ENCODE data around the gene SF3A2. TPM values are rescaled to one million over a fixed set of nuclear protein-coding genes. Genes with fewer than 3 reads are reported as not detected.
A peak's percentile ranks its signal among the peaks of the same experiment; 100 is the strongest.

SF3A2 gene
- total RNA-seq, 1 donor from 2014 or later = 107 TPM

DNA sequence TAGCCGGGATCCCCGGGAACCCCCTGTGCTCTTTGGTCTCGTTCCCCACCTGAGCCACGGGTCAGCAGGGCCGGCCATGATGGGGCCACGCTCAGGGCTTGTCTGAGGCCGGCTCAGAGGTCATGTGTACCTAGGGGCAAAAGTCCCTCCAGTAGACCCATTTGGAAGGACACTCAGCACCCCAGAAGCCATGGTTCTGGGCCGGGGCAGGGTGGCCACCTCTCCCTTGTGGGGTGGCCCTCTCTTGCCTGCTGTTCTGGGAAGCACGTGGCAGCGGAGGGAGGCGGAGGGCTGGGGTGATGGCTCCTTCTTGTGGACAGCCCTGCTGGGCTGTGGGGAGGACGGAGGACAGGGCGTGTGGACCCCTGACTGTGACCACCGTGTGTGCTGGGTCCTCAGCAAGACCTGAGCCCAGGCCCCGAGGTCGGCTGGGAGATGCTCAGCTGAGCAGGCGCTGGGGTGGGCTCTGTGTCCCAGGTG, 51.8 kb downstream of the SF3A2 start:
- DNase-seq (no peak), ATAC-seq (ENCODE audit: low read depth) (no peak)
- ChIA-PET POLR2A (interaction anchor here (0.6 to 3.2 kb wide), 16 partner anchors 9 to 1019 kb away, joined by 3 to 73 read pairs (median 10); partner anchors contain the start of genes CIRBP, GADD45B, LSM7 and SPPL2B), CTCF (interaction anchor here (1.1 to 2.5 kb wide), 7 partner anchors 10 to 106 kb away, joined by 3 to 13 read pairs (median 4); no protein-coding TSS in a partner anchor)
- H3K27ac Mint-ChIP-seq = peak overlapping the region; percentile 90
- H3K4me3 Mint-ChIP-seq = peak overlapping the region; percentile 90
- H3K9me3 Mint-ChIP-seq = no peaks in the 10 kb centered on the region
- no peaks in the 10 kb centered on the region for H3K27me3 Mint-ChIP-seq
- intact Hi-C loops (cut with micrococcal nuclease) = loop anchor here (2.0 kb wide), 1 partner anchor 14 kb away; no protein-coding TSS in a partner anchor
- TF ChIP-seq, protein P1, sequence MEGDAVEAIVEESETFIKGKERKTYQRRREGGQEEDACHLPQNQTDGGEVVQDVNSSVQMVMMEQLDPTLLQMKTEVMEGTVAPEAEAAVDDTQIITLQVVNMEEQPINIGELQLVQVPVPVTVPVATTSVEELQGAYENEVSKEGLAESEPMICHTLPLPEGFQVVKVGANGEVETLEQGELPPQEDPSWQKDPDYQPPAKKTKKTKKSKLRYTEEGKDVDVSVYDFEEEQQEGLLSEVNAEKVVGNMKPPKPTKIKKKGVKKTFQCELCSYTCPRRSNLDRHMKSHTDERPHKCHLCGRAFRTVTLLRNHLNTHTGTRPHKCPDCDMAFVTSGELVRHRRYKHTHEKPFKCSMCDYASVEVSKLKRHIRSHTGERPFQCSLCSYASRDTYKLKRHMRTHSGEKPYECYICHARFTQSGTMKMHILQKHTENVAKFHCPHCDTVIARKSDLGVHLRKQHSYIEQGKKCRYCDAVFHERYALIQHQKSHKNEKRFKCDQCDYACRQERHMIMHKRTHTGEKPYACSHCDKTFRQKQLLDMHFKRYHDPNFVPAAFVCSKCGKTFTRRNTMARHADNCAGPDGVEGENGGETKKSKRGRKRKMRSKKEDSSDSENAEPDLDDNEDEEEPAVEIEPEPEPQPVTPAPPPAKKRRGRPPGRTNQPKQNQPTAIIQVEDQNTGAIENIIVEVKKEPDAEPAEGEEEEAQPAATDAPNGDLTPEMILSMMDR (IDR thresholded peaks at IDR 0.05) = no peak
- H3K36me3 Mint-ChIP-seq (ENCODE audit: low read depth) = peaks cover 7% of the 10 kb centered on the region
- peaks cover 42% of the 10 kb centered on the region for H3K4me1 Mint-ChIP-seq

DNA sequence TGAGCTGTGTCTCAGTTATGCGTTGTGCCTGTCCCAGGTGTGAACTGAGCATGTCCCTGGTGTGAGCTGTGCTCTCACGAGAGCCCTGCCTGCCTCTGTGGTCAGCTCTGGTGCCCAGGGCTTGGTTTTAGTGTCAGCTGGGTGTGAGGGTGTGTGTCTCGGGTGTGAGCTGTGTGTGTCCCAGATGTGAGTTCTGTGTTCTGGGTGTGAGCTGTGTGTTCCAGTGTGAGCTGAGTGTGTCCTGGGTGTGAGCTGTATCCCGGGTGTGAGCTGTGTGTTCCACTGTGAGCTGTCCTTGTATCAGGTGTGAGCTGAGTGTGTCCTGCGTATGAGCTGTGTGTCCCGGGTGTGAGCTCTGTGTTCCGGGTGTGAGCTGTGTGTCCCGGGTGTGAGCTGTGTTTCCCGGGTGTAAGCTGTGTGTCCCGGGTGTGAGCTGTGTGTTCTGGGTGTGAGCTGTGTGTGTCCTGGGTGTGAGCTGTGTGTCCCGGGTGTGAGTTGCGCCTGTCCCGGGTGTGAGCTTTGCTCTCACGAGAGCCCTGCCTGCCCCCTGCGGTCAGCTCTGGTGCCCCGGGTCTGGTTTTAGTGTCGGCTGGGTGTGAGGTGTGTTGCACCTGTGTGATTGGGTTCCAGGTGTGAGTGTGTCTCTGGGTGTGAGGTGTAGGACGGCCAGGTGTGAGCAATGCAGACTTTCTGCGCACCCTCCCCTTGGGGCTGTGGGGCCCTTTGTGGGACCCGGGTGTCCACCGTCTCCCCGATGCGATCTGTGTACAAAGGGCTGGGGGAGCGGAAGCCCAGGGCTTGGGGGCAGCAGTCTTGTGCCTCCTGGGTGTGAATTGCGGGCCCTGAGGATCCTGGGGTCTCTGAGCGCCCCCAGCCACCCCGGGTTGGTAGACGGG, 52.4 kb downstream of the SF3A2 start:
- ChIA-PET CTCF (interaction anchor here (0.8 to 2.5 kb wide), 8 partner anchors 11 to 105 kb away, joined by 3 to 13 read pairs (median 4); no protein-coding TSS in a partner anchor), POLR2A (interaction anchor here (0.6 to 3.2 kb wide), 32 partner anchors 8 to 1020 kb away, joined by 3 to 73 read pairs (median 4); partner anchors contain the start of genes CIRBP, GADD45B, LSM7 and PLEKHJ1)
- peaks cover 11% of the 10 kb centered on the region for H3K36me3 Mint-ChIP-seq (ENCODE audit: low read depth)
- peak overlapping the region; percentile 90 for H3K27ac Mint-ChIP-seq
- intact Hi-C loops (cut with micrococcal nuclease) = loop anchor here (1.0 to 2.0 kb wide), 3 partner anchors 14 to 43 kb away; no protein-coding TSS in a partner anchor
- H3K4me1 Mint-ChIP-seq = peaks cover 46% of the 10 kb centered on the region
- H3K4me3 Mint-ChIP-seq = peak overlapping the region; percentile 90
- TF ChIP-seq, protein P1 (IDR thresholded peaks at IDR 0.05) = no peak
- ATAC-seq (ENCODE audit: low read depth) = peak; percentile 31
- H3K9me3 Mint-ChIP-seq = no peaks in the 10 kb centered on the region
- no peaks in the 10 kb centered on the region for H3K27me3 Mint-ChIP-seq
- peak; percentile 54 for DNase-seq

DNA sequence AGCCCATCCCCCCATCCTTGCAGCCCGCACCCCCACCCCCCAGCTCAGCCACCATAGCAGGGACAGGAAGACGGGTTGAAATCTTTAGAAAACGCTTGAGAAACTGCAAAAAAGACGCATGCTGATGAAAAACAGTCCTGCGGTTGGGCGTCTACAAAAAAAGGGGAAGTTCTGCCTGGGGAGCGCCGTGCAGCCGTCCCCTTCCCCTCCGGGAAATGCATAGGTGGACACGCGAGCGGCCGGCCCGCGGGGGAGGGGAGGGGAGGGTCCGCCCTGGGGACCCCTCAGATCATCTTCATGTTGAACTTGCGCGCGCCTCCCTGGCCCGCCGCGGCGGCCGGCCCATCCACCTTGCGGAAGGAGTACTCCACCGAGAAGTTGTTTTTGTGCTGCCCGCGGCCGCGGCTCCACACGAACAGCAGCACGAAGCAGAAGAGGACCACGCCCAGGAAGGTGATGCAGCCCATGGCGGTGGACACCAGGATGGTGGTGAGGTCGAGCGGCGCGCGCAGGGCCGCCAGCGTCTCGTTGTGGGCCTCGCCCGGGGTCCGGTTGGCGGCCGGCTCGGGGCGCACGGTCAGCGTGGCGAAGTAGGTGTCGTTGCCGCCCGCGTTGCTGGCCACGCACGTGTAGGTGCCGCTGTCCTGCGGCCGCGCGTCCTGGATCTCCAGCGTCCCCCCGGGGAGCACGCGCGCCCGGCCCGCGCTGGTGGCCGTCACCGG, 53.3 kb downstream of the SF3A2 start:
- TF ChIP-seq, protein P1 (IDR thresholded peaks at IDR 0.05) = no peak
- intact Hi-C loops (cut with micrococcal nuclease) = loop anchor here (1.0 to 2.0 kb wide), 3 partner anchors 13 to 42 kb away; no protein-coding TSS in a partner anchor
- ChIA-PET POLR2A (interaction anchor here (0.6 to 3.2 kb wide), 33 partner anchors 9 to 892 kb away, joined by 3 to 73 read pairs (median 4); partner anchors contain the start of genes GADD45B, LSM7, PLEKHJ1 and SPPL2B), CTCF (interaction anchor here (0.8 to 2.5 kb wide), 7 partner anchors 12 to 104 kb away, joined by 3 to 13 read pairs (median 4); no protein-coding TSS in a partner anchor)
- ATAC-seq (ENCODE audit: low read depth) (peak; percentile 69), DNase-seq (peak; percentile 69)
- Mint-ChIP-seq H3K27me3 (no peaks in the 10 kb centered on the region), H3K27ac (peak overlapping the region; percentile 90), H3K4me1 (peaks cover 54% of the 10 kb centered on the region), H3K9me3 (no peaks in the 10 kb centered on the region), H3K4me3 (peak overlapping the region; percentile 90), H3K36me3 (ENCODE audit: low read depth) (peaks cover 11% of the 10 kb centered on the region)

DNA sequence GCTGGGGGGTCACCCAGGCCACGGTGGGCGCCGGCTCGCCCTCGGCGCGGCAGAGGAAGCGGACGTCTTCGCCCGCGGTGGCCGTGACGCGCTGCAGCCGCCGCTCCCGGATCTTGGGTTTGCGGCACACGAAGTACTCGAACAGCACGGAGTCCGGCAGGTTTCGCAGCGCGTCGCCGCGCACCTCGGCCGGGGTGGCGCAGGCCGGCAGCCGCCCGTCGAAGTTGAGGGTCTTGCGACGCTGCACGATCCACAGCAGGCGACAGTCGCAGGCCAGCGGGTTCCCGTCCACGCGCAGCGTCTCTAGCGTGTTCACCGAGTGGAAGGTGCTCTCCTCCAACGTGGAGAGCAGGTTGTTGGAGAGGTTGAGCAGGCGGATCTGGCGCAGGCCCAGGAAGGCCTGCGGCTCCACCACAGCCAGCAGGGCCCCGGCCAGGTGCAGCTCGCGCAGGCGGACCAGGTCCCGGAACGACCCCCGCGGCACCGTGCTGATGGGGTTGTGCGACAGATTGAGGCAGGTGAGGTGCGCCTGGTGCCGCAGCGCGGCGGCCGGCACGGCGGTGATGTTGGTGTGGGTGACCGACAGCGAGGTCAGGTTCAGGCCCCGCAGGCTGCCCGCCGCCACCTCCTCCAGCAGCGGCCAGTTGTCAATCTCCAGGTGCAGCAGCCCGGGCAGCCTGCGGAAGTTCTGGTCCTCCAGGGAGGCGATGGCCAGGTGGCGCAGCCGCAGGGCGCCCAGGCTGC, 54.0 kb downstream of the SF3A2 start:
- H3K4me3 Mint-ChIP-seq = peak overlapping the region; percentile 80
- TF ChIP-seq, protein P1 (IDR thresholded peaks at IDR 0.05) = no peak
- intact Hi-C loops (cut with micrococcal nuclease) = no loop called here
- H3K36me3 Mint-ChIP-seq (ENCODE audit: low read depth) = peaks cover 16% of the 10 kb centered on the region
- peak; percentile 5 for ATAC-seq (ENCODE audit: low read depth)
- POLR2A ChIA-PET = interaction anchor here (0.5 to 2.3 kb wide), 9 partner anchors 11 to 205 kb away, joined by 3 to 18 read pairs (median 4); no protein-coding TSS in a partner anchor
- H3K27ac Mint-ChIP-seq = peak overlapping the region; percentile 50
- DNase-seq = peak; percentile 53
- H3K27me3 Mint-ChIP-seq = no peaks in the 10 kb centered on the region
- H3K9me3 Mint-ChIP-seq = no peaks in the 10 kb centered on the region
- peaks cover 62% of the 10 kb centered on the region for H3K4me1 Mint-ChIP-seq
- CTCF ChIA-PET = interaction anchor here (0.9 to 1.1 kb wide), 2 partner anchors 18 to 25 kb away, joined by 3 read pairs; no protein-coding TSS in a partner anchor

Data from activated B cell treated with CpG ODN at 0.5 μM for 24 hours (primary cell).